Mesendoderm (in vitro differentiated cells): ENCODE measurements around the gene AGXT2.

ENCODE experiments used
- DNase-seq: peaks from one replicate; pipeline ENCODE4 v3.0.0; 2013
- H2AK5ac ChIP-seq: 2 replicates; pipeline ENCODE4 v1.6.1; 2013; ENCODE audit warnings: low read length, inconsistent platforms
- H2BK120ac ChIP-seq: 2 replicates; pipeline ENCODE4 v1.6.1; 2013; ENCODE audit warnings: low read depth, mild to moderate bottlenecking, low read length, moderate library complexity, mixed read lengths
- H2BK15ac ChIP-seq: replicated peaks from 2 replicates; pipeline ENCODE4 v1.6.1; 2013; ENCODE audit warnings: low read depth, mild to moderate bottlenecking, moderate library complexity
- H2BK5ac ChIP-seq: 2 replicates; pipeline ENCODE4 v1.6.1; 2013; ENCODE audit warnings: low read length, inconsistent platforms
- H3K18ac ChIP-seq: 2 replicates; pipeline ENCODE4 v1.6.1; 2013; ENCODE audit warnings: mild to moderate bottlenecking, low read length, mixed read lengths
- H3K23ac ChIP-seq: one replicate; pipeline ENCODE4 v1.6.1; 2013; ENCODE audit warnings: low read length
- H3K27ac ChIP-seq: 2 replicates; pipeline ENCODE4 v1.5.1; 2013; ENCODE audit warnings: low read depth, mild to moderate bottlenecking, inconsistent platforms, low read length, moderate library complexity
- H3K27me3 ChIP-seq: 2 replicates; pipeline ENCODE4 v1.6.1; 2013; ENCODE audit warnings: low read length, control low read depth, mild to moderate bottlenecking, inconsistent platforms; ENCODE audit not compliant: insufficient read depth, poor library complexity
- H3K36me3 ChIP-seq: 2 replicates; pipeline ENCODE4 v1.6.1; 2013; ENCODE audit warnings: low read length, inconsistent platforms; ENCODE audit not compliant: control insufficient read depth, insufficient read depth
- H3K4ac ChIP-seq: one replicate; pipeline ENCODE4 v1.6.1; 2013; ENCODE audit warnings: low read depth, mild to moderate bottlenecking, low read length, moderate library complexity
- H3K4me1 ChIP-seq: 2 replicates; pipeline ENCODE4 v1.6.1; 2013; ENCODE audit warnings: low read depth, low read length, inconsistent platforms; ENCODE audit not compliant: control insufficient read depth
- H3K4me2 ChIP-seq: 2 replicates; pipeline ENCODE4 v1.6.1; 2013; ENCODE audit warnings: low read length
- H3K4me3 ChIP-seq: 2 replicates; pipeline ENCODE4 v1.5.1; 2013; ENCODE audit warnings: mild to moderate bottlenecking, low read length
- H3K56ac ChIP-seq: one replicate; pipeline ENCODE4 v1.6.1; 2013; ENCODE audit warnings: low read length
- H3K79me1 ChIP-seq: 2 replicates; pipeline ENCODE4 v1.6.1; 2013; ENCODE audit warnings: low read length, inconsistent platforms
- H3K79me2 ChIP-seq: 2 replicates; pipeline ENCODE4 v1.6.1; 2013; ENCODE audit warnings: mild to moderate bottlenecking, low read length; ENCODE audit not compliant: control insufficient read depth, insufficient read depth
- H3K9ac ChIP-seq: 2 replicates; pipeline ENCODE4 v1.6.1; 2013; ENCODE audit warnings: low read length, inconsistent platforms
- H4K5ac ChIP-seq: one replicate; pipeline ENCODE4 v1.6.1; 2013; ENCODE audit warnings: low read length
- H4K8ac ChIP-seq: one replicate; pipeline ENCODE4 v1.6.1; 2013; ENCODE audit warnings: low read depth, mild to moderate bottlenecking, control low read depth, low read length, moderate library complexity
- WGBS: extraction: QIAGEN DNeasy Blood & Tissue Kit; methylation state at CpG from one replicate; pipeline ENCODE4 v1.1.7; 2013; ENCODE audit warnings: low lambda C conversion rate, missing lambda C conversion rate; ENCODE audit not compliant: insufficient coverage; ENCODE audit errors: extremely low coverage; 5-methylcytosine and 5-hydroxymethylcytosine counted together

The AGXT2 gene

DNA sequence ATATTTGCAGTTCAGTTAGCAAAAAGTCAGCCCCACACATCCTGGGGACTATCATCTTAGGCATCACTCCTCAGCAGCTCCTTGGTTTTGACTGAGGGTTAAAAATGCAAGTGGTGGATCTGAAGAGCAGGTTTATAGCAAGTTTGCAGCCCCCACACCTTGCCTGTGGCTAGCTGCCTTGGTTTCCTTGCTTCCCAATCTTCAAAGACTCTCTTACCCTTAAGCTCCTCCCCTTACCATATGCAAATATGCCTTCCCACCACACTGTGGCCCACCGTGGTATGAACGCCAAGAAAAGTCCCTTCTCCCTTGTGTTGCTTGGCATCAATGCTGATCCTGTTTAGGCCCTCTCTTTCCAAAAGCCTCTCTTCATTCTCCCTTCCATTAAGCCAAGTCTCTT lies 45.0 kb upstream of the AGXT2 start:
- no peak overlapping the region for H4K5ac ChIP-seq
- no CpG with 5 or more reads among the region's 2 CpGs for WGBS
- no peak overlapping the region for H2AK5ac ChIP-seq
- peaks cover under 1% of the 10 kb centered on the region for H3K4me1 ChIP-seq
- no peak overlapping the region for H3K18ac ChIP-seq
- no peak overlapping the region for H3K56ac ChIP-seq
- H3K4me3 ChIP-seq, result no peak overlapping the region
- no peak overlapping the region for H3K4ac ChIP-seq
- H3K27me3 ChIP-seq, result no peaks in the 10 kb centered on the region
- H3K36me3 ChIP-seq, result no peaks in the 10 kb centered on the region
- no peak overlapping the region for H2BK15ac ChIP-seq
- H2BK5ac ChIP-seq, result no peak overlapping the region
- no peak overlapping the region for H2BK120ac ChIP-seq
- no peak overlapping the region for H4K8ac ChIP-seq
- H3K9ac ChIP-seq, result no peak overlapping the region
- H3K79me2 ChIP-seq, result no peaks in the 10 kb centered on the region
- H3K4me2 ChIP-seq, result no peak overlapping the region
- H3K79me1 ChIP-seq, result no peaks in the 10 kb centered on the region
- no peak overlapping the region for H3K23ac ChIP-seq
- DNase-seq, result no peak
- H3K27ac ChIP-seq, result no peak overlapping the region

DNA sequence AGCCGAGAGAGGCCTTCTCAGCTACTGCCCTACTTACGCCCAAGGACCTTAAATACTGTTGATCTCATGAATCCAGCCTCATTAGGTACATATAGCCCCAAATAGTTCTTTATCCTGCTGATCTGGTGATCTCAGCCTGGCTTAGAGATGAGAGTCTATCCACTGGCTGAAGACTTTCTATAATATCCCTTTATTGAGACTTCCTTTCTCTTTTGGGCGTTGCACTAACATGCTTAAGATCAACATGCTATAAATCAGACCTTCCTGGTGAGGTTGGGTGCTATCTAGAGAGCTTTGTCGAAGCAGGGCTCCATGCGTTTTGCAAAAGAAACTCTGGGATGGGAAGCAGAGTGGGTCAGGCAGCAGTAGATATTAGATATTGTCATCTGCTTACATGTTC lies 44.0 kb upstream of the AGXT2 start:
- Histone ChIP-seq H3K9ac (no peak overlapping the region), H2AK5ac (no peak overlapping the region), H3K56ac (peak overlapping the region; percentile 31), H3K23ac (peak overlapping the region; percentile 32), H3K18ac (no peak overlapping the region), H2BK120ac (peak overlapping the region; percentile 30), H3K27ac (no peak overlapping the region), H4K8ac (no peak overlapping the region), H3K36me3 (no peaks in the 10 kb centered on the region), H3K4me1 (no peaks in the 10 kb centered on the region), H2BK15ac (no peak overlapping the region), H2BK5ac (no peak overlapping the region), H3K79me2 (no peaks in the 10 kb centered on the region), H3K27me3 (no peaks in the 10 kb centered on the region), H4K5ac (no peak overlapping the region), H3K4me2 (no peak overlapping the region), H3K79me1 (no peaks in the 10 kb centered on the region), H3K4me3 (no peak overlapping the region), H3K4ac (no peak overlapping the region)
- no peak for DNase-seq
- no CpG with 5 or more reads among the region's 5 CpGs for WGBS

DNA sequence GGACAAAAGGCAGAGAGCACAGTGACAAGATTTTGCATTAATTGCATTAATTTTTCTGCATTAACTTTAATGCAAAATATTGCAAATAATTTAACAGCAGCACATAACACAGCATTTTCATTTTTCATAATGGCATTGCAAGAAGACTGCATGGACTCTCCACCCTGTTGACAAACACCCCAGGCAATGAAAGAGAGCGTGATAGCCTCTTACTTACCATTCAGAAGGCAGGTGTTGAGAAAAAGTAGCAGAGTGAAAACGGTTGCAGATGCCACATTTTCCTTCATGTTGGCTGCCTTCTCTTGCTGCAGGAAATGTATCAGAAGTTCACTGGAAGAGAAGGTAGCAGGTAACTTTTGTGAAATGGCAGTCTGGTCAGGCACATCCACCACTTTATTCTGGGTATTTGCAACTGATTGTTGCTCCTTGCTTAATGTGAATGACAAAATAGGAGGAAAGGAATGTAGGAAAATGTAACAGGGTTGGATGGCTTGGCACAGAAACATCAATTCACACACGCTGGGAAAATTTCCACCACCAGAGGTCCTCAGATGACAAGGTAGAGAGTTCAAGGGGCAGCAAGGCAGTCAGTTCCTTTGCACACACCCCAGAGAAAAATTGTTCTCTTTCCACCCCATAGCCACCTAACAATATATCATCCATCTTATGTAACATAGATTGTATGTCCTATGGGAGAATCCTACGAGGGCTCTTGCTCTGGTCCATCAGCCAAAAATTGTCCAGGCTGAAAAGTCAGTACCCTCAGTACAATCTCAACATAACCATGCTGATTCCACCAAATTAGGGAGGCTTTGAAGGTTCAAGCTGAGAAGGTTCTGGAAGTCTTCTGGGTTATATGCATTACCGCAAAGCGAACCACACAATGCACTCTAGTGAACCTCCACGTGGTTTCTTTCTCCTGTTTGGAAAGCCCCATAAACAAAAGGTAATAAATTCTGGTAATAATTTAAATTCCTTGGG lies 41.9 kb upstream of the AGXT2 start:
- Histone ChIP-seq H3K4me1 (no peaks in the 10 kb centered on the region), H3K23ac (no peak overlapping the region), H2BK120ac (no peak overlapping the region), H3K27ac (no peak overlapping the region), H2BK15ac (no peak overlapping the region), H3K4me2 (no peak overlapping the region), H3K9ac (no peak overlapping the region), H3K56ac (no peak overlapping the region), H2BK5ac (no peak overlapping the region), H3K79me1 (no peaks in the 10 kb centered on the region), H3K27me3 (no peaks in the 10 kb centered on the region), H4K8ac (no peak overlapping the region), H3K18ac (no peak overlapping the region), H3K36me3 (no peaks in the 10 kb centered on the region), H4K5ac (no peak overlapping the region), H2AK5ac (no peak overlapping the region), H3K4ac (no peak overlapping the region), H3K4me3 (no peak overlapping the region), H3K79me2 (no peaks in the 10 kb centered on the region)
- WGBS, result no CpG with 5 or more reads among the region's 7 CpGs
- DNase-seq, result peak; percentile 79

DNA sequence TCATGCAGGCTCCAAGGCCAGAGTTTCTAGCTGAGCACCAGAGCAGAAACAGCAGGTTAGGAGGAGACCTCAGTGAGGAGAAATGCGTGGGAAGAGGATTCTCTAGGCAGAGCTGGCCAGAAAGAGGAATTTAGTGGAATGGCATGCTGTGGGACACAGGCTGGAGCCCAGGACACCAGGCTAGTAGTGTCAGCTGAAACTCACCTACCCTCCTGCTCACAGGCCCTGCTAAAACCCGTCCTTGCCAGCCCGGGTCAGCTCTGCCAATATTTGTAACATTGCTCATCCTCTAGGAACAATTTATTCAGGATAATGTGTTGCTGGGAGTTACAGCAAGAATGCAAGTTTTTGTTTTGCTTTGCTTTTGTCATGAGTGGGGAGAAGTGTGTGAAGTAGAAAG lies 40.2 kb upstream of the AGXT2 start:
- H2BK120ac ChIP-seq, result no peak overlapping the region
- H3K36me3 ChIP-seq, result no peaks in the 10 kb centered on the region
- no peak overlapping the region for H3K27ac ChIP-seq
- H3K4ac ChIP-seq, result no peak overlapping the region
- H3K9ac ChIP-seq, result no peak overlapping the region
- no peak overlapping the region for H4K5ac ChIP-seq
- no peak overlapping the region for H2BK5ac ChIP-seq
- no peaks in the 10 kb centered on the region for H3K4me1 ChIP-seq
- no peaks in the 10 kb centered on the region for H3K79me2 ChIP-seq
- no peaks in the 10 kb centered on the region for H3K27me3 ChIP-seq
- no peak overlapping the region for H2BK15ac ChIP-seq
- no peak overlapping the region for H3K23ac ChIP-seq
- no peak overlapping the region for H3K18ac ChIP-seq
- no peak overlapping the region for H3K4me3 ChIP-seq
- no peak overlapping the region for H3K4me2 ChIP-seq
- H2AK5ac ChIP-seq, result no peak overlapping the region
- H3K56ac ChIP-seq, result no peak overlapping the region
- H4K8ac ChIP-seq, result no peak overlapping the region
- no peak for DNase-seq
- WGBS, result no CpG with 5 or more reads among the region's 3 CpGs
- no peaks in the 10 kb centered on the region for H3K79me1 ChIP-seq

DNA sequence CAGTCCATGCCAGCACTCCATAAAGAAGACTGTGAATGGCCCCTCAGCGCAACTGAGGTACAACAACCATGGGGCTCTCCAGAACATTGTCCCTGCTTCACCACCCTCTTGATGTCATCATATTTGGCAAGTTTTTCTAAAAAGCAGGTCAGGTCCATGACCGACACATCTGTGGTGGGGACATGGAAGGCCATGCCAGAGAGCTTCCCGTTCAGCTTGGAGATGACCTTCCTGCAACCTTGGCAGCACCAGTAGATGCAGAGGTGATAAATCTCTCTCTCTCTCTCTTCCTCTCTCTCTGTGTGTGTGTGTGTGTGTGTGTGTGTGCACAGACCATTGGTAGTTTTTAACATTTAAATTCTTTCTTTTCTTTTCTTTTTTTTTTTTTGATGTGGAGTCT lies 35.4 kb upstream of the AGXT2 start:
- DNase-seq, result no peak
- H4K8ac ChIP-seq, result no peak overlapping the region
- no peak overlapping the region for H3K4ac ChIP-seq
- H3K4me2 ChIP-seq, result no peak overlapping the region
- no peak overlapping the region for H3K23ac ChIP-seq
- H3K4me1 ChIP-seq, result no peaks in the 10 kb centered on the region
- H3K79me2 ChIP-seq, result no peaks in the 10 kb centered on the region
- H2BK15ac ChIP-seq, result no peak overlapping the region
- no peak overlapping the region for H2BK120ac ChIP-seq
- H4K5ac ChIP-seq, result no peak overlapping the region
- H3K27ac ChIP-seq, result no peak overlapping the region
- H3K18ac ChIP-seq, result no peak overlapping the region
- H3K36me3 ChIP-seq, result no peaks in the 10 kb centered on the region
- no peak overlapping the region for H3K4me3 ChIP-seq
- H3K9ac ChIP-seq, result no peak overlapping the region
- H2AK5ac ChIP-seq, result no peak overlapping the region
- no CpG with 5 or more reads among the region's 3 CpGs for WGBS
- no peaks in the 10 kb centered on the region for H3K27me3 ChIP-seq
- H3K79me1 ChIP-seq, result no peaks in the 10 kb centered on the region
- no peak overlapping the region for H2BK5ac ChIP-seq
- no peak overlapping the region for H3K56ac ChIP-seq
